GM23248 (cell line): ENCODE results near the gene DNASE1. TPM values are rescaled to one million over a fixed set of nuclear protein-coding genes. Genes with fewer than 3 reads are reported as not detected.

Experiments used
- DNase-seq: peaks from one replicate; pipeline ENCODE4 v3.0.0-alpha.2; 2015
- H2AFZ ChIP-seq: fragments of 200-600 bp; sonication (generic); 2 replicates; pipeline ENCODE4 v1.6.1; 2016; ENCODE audit warnings: antibody characterized with exemption
- H3F3A ChIP-seq: fragments of 200-600 bp; sonication (generic); 2 replicates; pipeline ENCODE4 v1.6.1; 2016; ENCODE audit warnings: mild to moderate bottlenecking, antibody characterized with exemption, mixed run types; ENCODE audit not compliant: insufficient read depth
- H3K27ac ChIP-seq: fragments of 200-600 bp; sonication (generic); 2 replicates; pipeline ENCODE4 v1.5.1; 2016; ENCODE audit warnings: mild to moderate bottlenecking
- H3K27me3 ChIP-seq: fragments of 200-600 bp; sonication (generic); replicated peaks from 2 replicates; pipeline ENCODE4 v1.6.1; 2016; ENCODE audit warnings: mild to moderate bottlenecking; ENCODE audit not compliant: insufficient read depth
- H3K36me3 ChIP-seq: fragments of 200-600 bp; sonication (generic); 2 replicates; pipeline ENCODE4 v1.6.1; 2016; ENCODE audit warnings: low read depth, mild to moderate bottlenecking
- H3K4me1 ChIP-seq: fragments of 200-600 bp; sonication (generic); 2 replicates; pipeline ENCODE4 v1.6.1; 2016; ENCODE audit warnings: mild to moderate bottlenecking; ENCODE audit not compliant: insufficient read depth
- H3K4me2 ChIP-seq: fragments of 200-600 bp; sonication (generic); one replicate; pipeline ENCODE4 v1.6.1; 2016; ENCODE audit warnings: mild to moderate bottlenecking; ENCODE audit not compliant: unreplicated experiment
- H3K4me3 ChIP-seq: fragments of 200-600 bp; sonication (generic); 2 replicates; pipeline ENCODE4 v1.5.1; 2016; ENCODE audit warnings: mild to moderate bottlenecking
- H3K79me2 ChIP-seq: fragments of 200-600 bp; sonication (generic); 2 replicates; pipeline ENCODE4 v1.6.1; 2016; ENCODE audit warnings: mild to moderate bottlenecking; ENCODE audit not compliant: insufficient read depth
- H3K9ac ChIP-seq: fragments of 200-600 bp; sonication (generic); 2 replicates; pipeline ENCODE4 v1.6.1; 2016; ENCODE audit warnings: mild to moderate bottlenecking
- H3K9me2 ChIP-seq: fragments of 200-600 bp; sonication (generic); 2 replicates; pipeline ENCODE4 v1.6.1; 2016; ENCODE audit warnings: mixed run types, mild to moderate bottlenecking, moderate library complexity; ENCODE audit not compliant: insufficient read depth
- H3K9me3 ChIP-seq: fragments of 200-600 bp; sonication (generic); one replicate; pipeline ENCODE4 v1.6.1; 2017; ENCODE audit warnings: low read depth
- H4K20me1 ChIP-seq: fragments of 200-600 bp; sonication (generic); 2 replicates; pipeline ENCODE4 v1.6.0; 2016; ENCODE audit not compliant: insufficient read depth
- EZH2 ChIP-seq: fragments of 200-600 bp; sonication (generic); IDR thresholded peaks from 2 replicates; pipeline ENCODE4 v1.6.1; 2018; ENCODE audit warnings: antibody characterized with exemption, mild to moderate bottlenecking; ENCODE audit not compliant: insufficient read depth, poor library complexity, severe bottlenecking
- EZH2phosphoT487 ChIP-seq: fragments of 200-600 bp; sonication (generic); IDR thresholded peaks from 2 replicates; pipeline ENCODE4 v1.6.1; 2018; ENCODE audit warnings: antibody characterized with exemption, moderate library complexity, mild to moderate bottlenecking, low read depth; ENCODE audit not compliant: insufficient read depth
- WGBS, 2 experiments: methylation state at CpG; one replicate each; pipeline ENCODE4 v1.1.6; 2015 to 2017; ENCODE audit warnings: low lambda C conversion rate in 2 of 2, low coverage in 1 of 2; ENCODE audit errors: missing lambda C conversion rate in 2 of 2; 5-methylcytosine and 5-hydroxymethylcytosine counted together
- in situ Hi-C: fragments of 300-500 bp; cut with MboI; formaldehyde crosslinking; loops from 2 replicates; pipeline ENCODE4 v1.15.0; 2020
- polyA plus RNA-seq: library from polyadenylated mRNA; unstranded; fragments of >200 nt; fragmentation: Nextera tagmentation; extraction: Ambion mirVana; gene quantifications from 2 replicates; pipeline ENCODE4 v1.2.1, GENCODE V29; 2016
- total RNA-seq: library from RNA; depleted of rRNA; stranded (reverse); fragments of >200 nt; shearing (Covaris generic); gene quantifications from 2 replicates; pipeline ENCODE4 v1.2.3, GENCODE V29; 2014

Gene DNASE1
- total and polyA plus RNA-seq, 2 experiments from 2014 or later = 4.2 to 4.3 TPM

GRCh38 chr16:3672571-3673041 lies 18.1 kb downstream of the DNASE1 start:
- WGBS, 2 experiments = 94% methylated on average over 18 to 26 of the region's 26 CpGs
- H3K36me3 ChIP-seq = peaks cover 9% of the 10 kb centered on the region; the same call in 1 of the 2 replicates

DNA sequence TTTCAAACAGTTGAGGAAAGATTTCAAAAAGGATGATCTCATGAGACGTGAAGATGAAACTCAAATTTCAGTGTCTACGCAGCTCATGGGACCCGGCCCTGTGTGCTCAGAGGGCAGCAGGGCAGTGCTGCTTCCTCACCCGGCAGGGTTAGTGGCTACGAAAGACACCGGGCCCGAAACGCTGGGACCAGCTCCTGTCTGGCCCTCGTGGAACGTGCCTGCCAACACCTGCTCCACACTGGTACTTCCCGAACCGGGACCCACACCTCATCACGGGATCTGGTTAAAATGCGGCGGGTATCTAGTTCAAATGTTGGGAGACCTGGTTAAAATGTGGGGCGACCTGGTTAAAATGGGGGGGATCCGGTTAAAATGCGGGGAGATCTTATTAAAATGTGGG lies 18.7 kb downstream of the DNASE1 start:
- no peak for TF ChIP-seq EZH2phosphoT487
- no peak for TF ChIP-seq EZH2
- no peaks in the 10 kb centered on the region for H3K27me3 ChIP-seq
- H3K9me3 ChIP-seq = no peaks in the 10 kb centered on the region
- in situ Hi-C loops = no loop called here
- no peak overlapping the region for H3K9ac ChIP-seq
- no peak overlapping the region for H3K4me2 ChIP-seq
- H3K4me3 ChIP-seq = no peak overlapping the region
- H3K9me2 ChIP-seq = no peaks in the 10 kb centered on the region
- DNase-seq = no peak
- no peaks in the 10 kb centered on the region for H3K79me2 ChIP-seq
- no peak overlapping the region for H3K27ac ChIP-seq
- peaks cover 9% of the 10 kb centered on the region; the same call in 1 of the 2 replicates for H3K36me3 ChIP-seq
- H4K20me1 ChIP-seq = no peaks in the 10 kb centered on the region
- WGBS, 2 experiments = 92 to 95% methylated on average over 18 of the region's 18 CpGs
- no peaks in the 10 kb centered on the region for H3F3A ChIP-seq
- H2AFZ ChIP-seq = no peak overlapping the region
- H3K4me1 ChIP-seq = no peaks in the 10 kb centered on the region

More at GRCh38 chr16:3672571-3673041, 18.1 kb downstream of the DNASE1 start:
- H3K9me2 ChIP-seq = no peaks in the 10 kb centered on the region
- no peak overlapping the region for H3K9ac ChIP-seq
- no peaks in the 10 kb centered on the region for H3K79me2 ChIP-seq
- H3F3A ChIP-seq = no peaks in the 10 kb centered on the region
- no peaks in the 10 kb centered on the region for H3K9me3 ChIP-seq
- H4K20me1 ChIP-seq = no peaks in the 10 kb centered on the region
- in situ Hi-C loops = no loop called here
- H3K27ac ChIP-seq = no peak overlapping the region
- TF ChIP-seq EZH2phosphoT487 = no peak
- no peak for TF ChIP-seq EZH2
- no peak overlapping the region for H2AFZ ChIP-seq
- H3K4me3 ChIP-seq = no peak overlapping the region
- no peaks in the 10 kb centered on the region for H3K27me3 ChIP-seq
- no peaks in the 10 kb centered on the region for H3K4me1 ChIP-seq
- no peak for DNase-seq
- no peak overlapping the region for H3K4me2 ChIP-seq

GRCh38 chr16:3673676-3674377 lies 19.3 kb downstream of the DNASE1 start:
- H3K9me3 ChIP-seq = no peaks in the 10 kb centered on the region
- 92 to 95% methylated on average over 12 to 13 of the region's 13 CpGs for WGBS, 2 experiments
- no peaks in the 10 kb centered on the region for H3K4me1 ChIP-seq
- H3K27me3 ChIP-seq = no peaks in the 10 kb centered on the region
- no peak overlapping the region for H3K4me3 ChIP-seq
- no peaks in the 10 kb centered on the region for H3K9me2 ChIP-seq
- H2AFZ ChIP-seq = no peak overlapping the region
- no peaks in the 10 kb centered on the region for H3F3A ChIP-seq
- H3K27ac ChIP-seq = no peak overlapping the region
- no peaks in the 10 kb centered on the region for H3K79me2 ChIP-seq
- H3K9ac ChIP-seq = no peak overlapping the region
- DNase-seq = no peak
- peaks cover 3% of the 10 kb centered on the region; the same call in 1 of the 2 replicates for H3K36me3 ChIP-seq
- in situ Hi-C loops = no loop called here
- no peak overlapping the region for H3K4me2 ChIP-seq
- no peaks in the 10 kb centered on the region for H4K20me1 ChIP-seq
- no peak for TF ChIP-seq EZH2phosphoT487
- TF ChIP-seq EZH2 = no peak

- no peaks in the 10 kb centered on the region for H3K9me2 ChIP-seq
- no peaks in the 10 kb centered on the region for H3K27me3 ChIP-seq
- no peaks in the 10 kb centered on the region for H3K9me3 ChIP-seq
- H3K4me2 ChIP-seq = no peak overlapping the region
- in situ Hi-C loops = no loop called here
- DNase-seq = no peak
- H2AFZ ChIP-seq = no peak overlapping the region
- no peaks in the 10 kb centered on the region; the same call in 1 of the 2 replicates for H3K36me3 ChIP-seq
- no peak overlapping the region for H3K9ac ChIP-seq
- H3K79me2 ChIP-seq = no peaks in the 10 kb centered on the region
- WGBS, 2 experiments = 89 to 90% methylated on average over 23 to 34 of the region's 34 CpGs
- H3K4me1 ChIP-seq = no peaks in the 10 kb centered on the region
- no peak overlapping the region for H3K4me3 ChIP-seq
- H4K20me1 ChIP-seq = no peaks in the 10 kb centered on the region
- no peak overlapping the region for H3K27ac ChIP-seq
- TF ChIP-seq EZH2phosphoT487 (no peak), EZH2 (no peak)
- no peaks in the 10 kb centered on the region for H3F3A ChIP-seq
Measured at GRCh38 chr16:3674513-3675295, 20.2 kb downstream of the DNASE1 start.
